H9 (cell line): ENCODE data around the gene MALT1. TPM values are rescaled to one million over a fixed set of nuclear protein-coding genes. Genes with fewer than 3 reads are reported as not detected.

Source experiments
- DNase-seq: peaks from one replicate; pipeline ENCODE4 v3.0.0-alpha.2; 2017
- H2AFZ ChIP-seq: one replicate; pipeline ENCODE4 v1.6.1; 2013; ENCODE audit warnings: mild to moderate bottlenecking, low read length, control low read depth, moderate library complexity
- H2AK5ac ChIP-seq: 2 replicates; pipeline ENCODE4 v1.6.1; 2013; ENCODE audit warnings: low read length, control low read depth, mixed read lengths; ENCODE audit not compliant: insufficient read length
- H2BK120ac ChIP-seq: one replicate; pipeline ENCODE4 v1.6.1; 2013; ENCODE audit warnings: low read depth, mild to moderate bottlenecking, low read length, control low read depth, inconsistent platforms; ENCODE audit not compliant: poor library complexity, severe bottlenecking
- H2BK12ac ChIP-seq: 2 replicates; pipeline ENCODE4 v1.6.1; 2013; ENCODE audit warnings: low read length, control low read depth, mixed read lengths, low read depth; ENCODE audit not compliant: insufficient read length
- H2BK15ac ChIP-seq: 2 replicates; pipeline ENCODE4 v1.6.1; 2013; ENCODE audit warnings: low read depth, low read length, control low read depth
- H2BK20ac ChIP-seq: one replicate; pipeline ENCODE4 v1.6.1; 2013; ENCODE audit warnings: low read depth, mild to moderate bottlenecking, low read length, control low read depth, inconsistent platforms; ENCODE audit not compliant: poor library complexity, severe bottlenecking
- H2BK5ac ChIP-seq: 2 replicates; pipeline ENCODE4 v1.6.1; 2013; ENCODE audit warnings: low read length, control low read depth, mixed read lengths; ENCODE audit not compliant: insufficient read length
- H3K14ac ChIP-seq: 2 replicates; pipeline ENCODE4 v1.6.1; 2013; ENCODE audit warnings: low read length, control low read depth; ENCODE audit not compliant: insufficient read depth
- H3K18ac ChIP-seq: 2 replicates; pipeline ENCODE4 v1.6.1; 2013; ENCODE audit warnings: low read depth, mild to moderate bottlenecking, mixed read lengths, low read length, control low read depth; ENCODE audit not compliant: insufficient read length
- H3K23ac ChIP-seq: 2 replicates; pipeline ENCODE4 v1.6.1; 2013; ENCODE audit warnings: low read length, control low read depth, mixed read lengths, low read depth; ENCODE audit not compliant: insufficient read length
- H3K23me2 ChIP-seq: 2 replicates; pipeline ENCODE4 v1.6.1; 2013; ENCODE audit warnings: low read depth, mild to moderate bottlenecking, mixed read lengths, low read length, control low read depth; ENCODE audit not compliant: insufficient read length, poor library complexity, severe bottlenecking
- H3K27ac ChIP-seq: 2 replicates; pipeline ENCODE4 v1.5.1; 2013; ENCODE audit warnings: low read length, control low read depth, mixed read lengths, low read depth; ENCODE audit not compliant: insufficient read length
- H3K27me3 ChIP-seq: 2 replicates; pipeline ENCODE4 v1.6.1; 2013; ENCODE audit warnings: low read length, control low read depth, inconsistent platforms; ENCODE audit not compliant: insufficient read depth
- H3K4ac ChIP-seq: 2 replicates; pipeline ENCODE4 v1.6.1; 2013; ENCODE audit warnings: low read depth, mild to moderate bottlenecking, control low read depth, inconsistent platforms, low read length, moderate library complexity
- H3K4me1 ChIP-seq: 2 replicates; pipeline ENCODE4 v1.6.1; 2013; ENCODE audit warnings: low read length, control low read depth, inconsistent platforms; ENCODE audit not compliant: insufficient read depth
- H3K4me2 ChIP-seq: 2 replicates; pipeline ENCODE4 v1.6.1; 2013; ENCODE audit warnings: low read length, control low read depth, mixed read lengths; ENCODE audit not compliant: insufficient read length, insufficient read depth
- H3K56ac ChIP-seq: 2 replicates; pipeline ENCODE4 v1.6.1; 2013; ENCODE audit warnings: low read depth, mild to moderate bottlenecking, mixed read lengths, low read length, control low read depth; ENCODE audit not compliant: insufficient read length
- H3K79me1 ChIP-seq: 2 replicates; pipeline ENCODE4 v1.6.1; 2013; ENCODE audit warnings: low read depth, mild to moderate bottlenecking, moderate library complexity, low read length, control low read depth, inconsistent platforms; ENCODE audit not compliant: insufficient read depth, poor library complexity, severe bottlenecking
- H3K79me2 ChIP-seq: 2 replicates; pipeline ENCODE4 v1.6.1; 2013; ENCODE audit warnings: low read length, control low read depth, inconsistent platforms; ENCODE audit not compliant: insufficient read depth
- H3K9ac ChIP-seq: 2 replicates; pipeline ENCODE4 v1.6.1; 2013; ENCODE audit warnings: low read length, control low read depth, mixed read lengths; ENCODE audit not compliant: insufficient read length; ENCODE audit errors: extremely low read depth
- H3K9me3 ChIP-seq: one replicate; pipeline ENCODE4 v1.6.1; 2013; ENCODE audit warnings: low read depth, low read length, inconsistent platforms; ENCODE audit not compliant: control insufficient read depth
- H3T11ph ChIP-seq: one replicate; pipeline ENCODE4 v1.6.1; 2013; ENCODE audit warnings: mild to moderate bottlenecking, low read length, control low read depth, inconsistent platforms
- H4K20me1 ChIP-seq: one replicate; pipeline ENCODE4 v1.6.1; 2013; ENCODE audit not compliant: control insufficient read depth, insufficient read length, insufficient read depth
- H4K5ac ChIP-seq: 2 replicates; pipeline ENCODE4 v1.6.1; 2013; ENCODE audit warnings: low read depth, mild to moderate bottlenecking, mixed read lengths, low read length, control low read depth; ENCODE audit not compliant: insufficient read length
- H4K8ac ChIP-seq: replicated peaks from 2 replicates; pipeline ENCODE4 v1.6.1; 2013; ENCODE audit warnings: low read length, control low read depth, mixed read lengths, low read depth; ENCODE audit not compliant: insufficient read length
- H4K91ac ChIP-seq: 2 replicates; pipeline ENCODE4 v1.6.1; 2013; ENCODE audit warnings: low read depth, mild to moderate bottlenecking, moderate library complexity, mixed read lengths, low read length, control low read depth; ENCODE audit not compliant: insufficient read length
- H3K27ac Mint-ChIP-seq, 3 experiments: 2 replicates in 2 of 3; 3 replicates in 1 of 3; pipeline ENCODE4 v1.8.0; 2020 to 2021; ENCODE audit warnings: mixed read lengths in 3 of 3, mild to moderate bottlenecking in 1 of 3, moderate library complexity in 1 of 3
- H3K27me3 Mint-ChIP-seq: 2 replicates; pipeline ENCODE4 v1.8.0; 2021; ENCODE audit warnings: low read depth, mild to moderate bottlenecking, moderate library complexity, mixed read lengths
- H3K36me3 Mint-ChIP-seq, 3 experiments: 2 replicates in 2 of 3; 3 replicates in 1 of 3; pipeline ENCODE4 v1.8.0; 2020 to 2021; ENCODE audit warnings: low read depth in 3 of 3, mixed read lengths in 3 of 3; ENCODE audit not compliant: insufficient read depth in 1 of 3
- H3K4me1 Mint-ChIP-seq, 2 experiments: 2 replicates each; pipeline ENCODE4 v1.8.0; 2020; ENCODE audit warnings: mixed read lengths in 2 of 2
- H3K4me3 Mint-ChIP-seq, 2 experiments: 2 replicates in 1 of 2; 3 replicates in 1 of 2; pipeline ENCODE4 v1.8.0; 2020 to 2021; ENCODE audit warnings: mild to moderate bottlenecking in 2 of 2, mixed read lengths in 2 of 2, moderate library complexity in 1 of 2
- H3K9me3 Mint-ChIP-seq, 2 experiments: 2 replicates in 1 of 2; 3 replicates in 1 of 2; pipeline ENCODE4 v1.8.0; 2020; ENCODE audit warnings: mild to moderate bottlenecking in 2 of 2, mixed read lengths in 2 of 2, moderate library complexity in 1 of 2
- WGBS: extraction: QIAGEN DNeasy Blood & Tissue Kit; methylation state at CpG from one replicate; pipeline ENCODE4 v1.1.7; 2013; ENCODE audit warnings: missing lambda C conversion rate, low lambda C conversion rate, mixed read lengths; ENCODE audit not compliant: insufficient read length; ENCODE audit errors: extremely low coverage; 5-methylcytosine and 5-hydroxymethylcytosine counted together
- total RNA-seq: library from RNA; stranded (reverse); gene quantifications from 2 replicates; pipeline ENCODE4 v1.2.1, GENCODE V29; 2021
- TF ChIP-seq, protein P1 (sequence below): fragments of 200-600 bp; sonication (generic); conservative IDR thresholded peaks from 3 replicates; pipeline ENCODE4 v1.8.0; 2021; ENCODE audit warnings: antibody characterized with exemption, mild to moderate bottlenecking

MALT1 gene
- total RNA-seq, 1 experiment from 2014 or later: 18.1 TPM

DNA sequence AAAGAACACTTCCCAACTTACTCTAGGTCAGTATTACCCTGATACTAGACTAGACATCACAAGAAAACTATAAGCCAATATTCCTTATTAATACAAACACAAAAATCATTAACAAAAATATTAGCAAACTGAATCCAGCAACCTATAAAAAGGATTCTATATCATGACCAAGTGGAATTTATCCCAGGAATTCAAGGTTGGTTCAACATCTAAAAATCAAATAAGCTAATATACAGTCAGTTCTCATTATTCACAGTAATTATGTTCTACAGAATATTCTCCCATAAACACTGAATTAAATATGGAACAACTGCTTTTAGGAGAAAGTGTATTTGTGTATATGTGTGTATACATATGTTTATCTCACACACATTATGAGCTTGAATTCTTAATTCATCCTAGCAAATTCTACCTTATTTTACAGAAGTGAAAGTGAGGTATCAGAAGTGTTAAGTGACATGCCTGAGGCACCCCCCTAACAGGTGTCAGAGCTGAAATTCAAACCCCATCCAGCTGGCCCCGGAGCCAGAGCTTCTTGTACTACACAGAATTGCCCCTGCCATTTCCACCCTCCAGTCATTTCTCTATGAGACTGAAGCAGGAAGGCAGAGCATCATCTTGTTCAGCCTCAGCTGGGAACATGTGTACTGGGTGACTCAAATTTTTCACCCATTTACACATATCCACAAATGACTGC lies 77.8 kb downstream of the MALT1 start:
- Histone ChIP-seq H3K23ac (no peak overlapping the region), H2BK15ac (no peak overlapping the region), H2BK20ac (no peak overlapping the region), H4K5ac (no peak overlapping the region), H2BK5ac (no peak overlapping the region), H2BK12ac (no peak overlapping the region), H3K9me3 (no peaks in the 10 kb centered on the region), H2AFZ (no peak overlapping the region), H3K14ac (no peak overlapping the region), H2BK120ac (no peak overlapping the region), H3K56ac (no peak overlapping the region), H3T11ph (no peak overlapping the region), H3K27ac (no peak overlapping the region), H4K20me1 (no peaks in the 10 kb centered on the region), H2AK5ac (no peak overlapping the region), H3K4me1 (no peaks in the 10 kb centered on the region), H3K27me3 (no peaks in the 10 kb centered on the region), H3K79me1 (no peaks in the 10 kb centered on the region), H3K9ac (no peak overlapping the region), H3K23me2 (no peaks in the 10 kb centered on the region), H3K4me2 (no peak overlapping the region), H4K8ac (no peak overlapping the region), H4K91ac (no peak overlapping the region), H3K79me2 (no peaks in the 10 kb centered on the region), H3K18ac (no peak overlapping the region), H3K4ac (no peak overlapping the region)
- H3K4me3 Mint-ChIP-seq: no peak overlapping the region
- no CpG with 5 or more reads among the region's 1 CpG for WGBS
- no peak overlapping the region for H3K27ac Mint-ChIP-seq
- no peaks in the 10 kb centered on the region for H3K27me3 Mint-ChIP-seq
- DNase-seq: no peak
- no peaks in the 10 kb centered on the region for H3K9me3 Mint-ChIP-seq
- H3K4me1 Mint-ChIP-seq: peaks cover 3% of the 10 kb centered on the region in 2 experiments; a peak in 1 of 4 replicates
- TF ChIP-seq, protein P1, sequence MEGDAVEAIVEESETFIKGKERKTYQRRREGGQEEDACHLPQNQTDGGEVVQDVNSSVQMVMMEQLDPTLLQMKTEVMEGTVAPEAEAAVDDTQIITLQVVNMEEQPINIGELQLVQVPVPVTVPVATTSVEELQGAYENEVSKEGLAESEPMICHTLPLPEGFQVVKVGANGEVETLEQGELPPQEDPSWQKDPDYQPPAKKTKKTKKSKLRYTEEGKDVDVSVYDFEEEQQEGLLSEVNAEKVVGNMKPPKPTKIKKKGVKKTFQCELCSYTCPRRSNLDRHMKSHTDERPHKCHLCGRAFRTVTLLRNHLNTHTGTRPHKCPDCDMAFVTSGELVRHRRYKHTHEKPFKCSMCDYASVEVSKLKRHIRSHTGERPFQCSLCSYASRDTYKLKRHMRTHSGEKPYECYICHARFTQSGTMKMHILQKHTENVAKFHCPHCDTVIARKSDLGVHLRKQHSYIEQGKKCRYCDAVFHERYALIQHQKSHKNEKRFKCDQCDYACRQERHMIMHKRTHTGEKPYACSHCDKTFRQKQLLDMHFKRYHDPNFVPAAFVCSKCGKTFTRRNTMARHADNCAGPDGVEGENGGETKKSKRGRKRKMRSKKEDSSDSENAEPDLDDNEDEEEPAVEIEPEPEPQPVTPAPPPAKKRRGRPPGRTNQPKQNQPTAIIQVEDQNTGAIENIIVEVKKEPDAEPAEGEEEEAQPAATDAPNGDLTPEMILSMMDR: no peak
- peaks cover 31 to 52% (median 47%) of the 10 kb centered on the region in 3 experiments for H3K36me3 Mint-ChIP-seq
